ENCODE measurements around the gene APLP2. TPM values are rescaled to one million over a fixed set of nuclear protein-coding genes. Genes with fewer than 3 reads are reported as not detected.

Gene APLP2
- total and polyA plus RNA-seq, 9 of the 15 experiments (the other 6 are each of a cell fraction or from before 2014, with no cell fraction given): 17.4 to 164 (median 118) TPM

GRCh38 chr11:130076778-130077481, 7.2 kb downstream of the APLP2 start (continued):
- no peak for TF ChIP-seq TAL1 (IDR thresholded peaks at IDR 0.05)
- TF ChIP-seq XRCC5 (IDR thresholded peaks at IDR 0.05; ENCODE audit: low read depth, low read length): no peak
- TF ChIP-seq NR0B1 (IDR thresholded peaks at IDR 0.05; ENCODE audit: partially characterized antibody): no peak
- TF ChIP-seq NFATC3 (IDR thresholded peaks at IDR 0.05): no peak
- TF ChIP-seq HDAC1 (IDR thresholded peaks at IDR 0.05): 0 out of 4 replicates have a peak, but pooled peaks of 1 of the 2 experiments have one; percentile 8
- TF ChIP-seq BMI1 (IDR thresholded peaks at IDR 0.05; ENCODE audit: low read length): no peak
- no peak for TF ChIP-seq SAFB (IDR thresholded peaks at IDR 0.05; ENCODE audit: borderline replicate concordance, low read depth, low read length)
- no peak for TF ChIP-seq SUPT5H (IDR thresholded peaks at IDR 0.05)
- no peak for TF ChIP-seq NR2F6 (CRISPR knock-in tag; IDR thresholded peaks at IDR 0.05)
- TF ChIP-seq, protein P1, sequence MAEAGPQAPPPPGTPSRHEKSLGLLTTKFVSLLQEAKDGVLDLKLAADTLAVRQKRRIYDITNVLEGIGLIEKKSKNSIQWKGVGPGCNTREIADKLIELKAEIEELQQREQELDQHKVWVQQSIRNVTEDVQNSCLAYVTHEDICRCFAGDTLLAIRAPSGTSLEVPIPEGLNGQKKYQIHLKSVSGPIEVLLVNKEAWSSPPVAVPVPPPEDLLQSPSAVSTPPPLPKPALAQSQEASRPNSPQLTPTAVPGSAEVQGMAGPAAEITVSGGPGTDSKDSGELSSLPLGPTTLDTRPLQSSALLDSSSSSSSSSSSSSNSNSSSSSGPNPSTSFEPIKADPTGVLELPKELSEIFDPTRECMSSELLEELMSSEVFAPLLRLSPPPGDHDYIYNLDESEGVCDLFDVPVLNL (CRISPR knock-in tag; IDR thresholded peaks at IDR 0.05; ENCODE audit: low read depth): no peak
- no peak for TF ChIP-seq SREBF1 (IDR thresholded peaks at IDR 0.05; ENCODE audit: borderline replicate concordance, low read depth, low read length)
- no peak for TF ChIP-seq CBX5 (IDR thresholded peaks at IDR 0.05; ENCODE audit: borderline replicate concordance, low read depth)
- TF ChIP-seq ZNF12 (CRISPR knock-in tag; IDR thresholded peaks at IDR 0.05): no peak
- TF ChIP-seq BHLHE40 (IDR thresholded peaks at IDR 0.05; ENCODE audit: low read length): no peak
- TF ChIP-seq, protein P2, sequence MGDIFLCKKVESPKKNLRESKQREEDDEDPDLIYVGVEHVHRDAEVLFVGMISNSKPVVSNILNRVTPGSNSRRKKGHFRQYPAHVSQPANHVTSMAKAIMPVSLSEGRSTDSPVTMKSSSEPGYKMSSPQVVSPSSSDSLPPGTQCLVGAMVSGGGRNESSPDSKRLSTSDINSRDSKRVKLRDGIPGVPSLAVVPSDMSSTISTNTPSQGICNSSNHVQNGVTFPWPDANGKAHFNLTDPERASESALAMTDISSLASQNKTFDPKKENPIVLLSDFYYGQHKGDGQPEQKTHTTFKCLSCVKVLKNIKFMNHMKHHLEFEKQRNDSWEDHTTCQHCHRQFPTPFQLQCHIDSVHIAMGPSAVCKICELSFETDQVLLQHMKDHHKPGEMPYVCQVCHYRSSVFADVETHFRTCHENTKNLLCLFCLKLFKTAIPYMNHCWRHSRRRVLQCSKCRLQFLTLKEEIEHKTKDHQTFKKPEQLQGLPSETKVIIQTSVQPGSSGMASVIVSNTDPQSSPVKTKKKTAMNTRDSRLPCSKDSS (IDR thresholded peaks at IDR 0.05; ENCODE audit: low read depth, partially characterized antibody): no peak
- TF ChIP-seq ATF4 (CRISPR knock-in tag; IDR thresholded peaks at IDR 0.05): no peak
- TF ChIP-seq PKNOX1 (IDR thresholded peaks at IDR 0.05): peak; percentile 55; the same call in 1 of the 2 replicates
- TF ChIP-seq FOXK2 (conservative IDR thresholded peaks at IDR 0.05 in 1 of 2, IDR thresholded peaks at IDR 0.05 in 1 of 2; ENCODE audit: low read depth in 2 of 2): no peak
- TF ChIP-seq ZBTB49 (CRISPR knock-in tag; IDR thresholded peaks at IDR 0.05; ENCODE audit: borderline replicate concordance): no peak
- no peak for TF ChIP-seq ILF3 (IDR thresholded peaks at IDR 0.05; ENCODE audit: borderline replicate concordance)
